Body of pancreas (tissue), 4 donors: ENCODE data around the gene HOXA11. TPM values are rescaled to one million over a fixed set of nuclear protein-coding genes. Genes with fewer than 3 reads are reported as not detected.

Source experiments
- ATAC-seq: fragments of 150-250 bp; one replicate; pipeline ENCODE4 v1.9.1; 2016
- DNase-seq, 4 donors: peaks; one replicate each; pipeline ENCODE4 v3.0.0-alpha.2; 2019
- H3K27ac ChIP-seq, 4 donors: fragments of 200-600 bp; sonication (generic); 1 replicate in 3 of 4; 2 replicates in 1 of 4; pipeline versions ENCODE4 v1.5.1 to v1.6.1; 2016 to 2019; ENCODE audit warnings: mild to moderate bottlenecking in 1 of 4, mixed read lengths in 1 of 4, moderate library complexity in 1 of 4
- H3K27me3 ChIP-seq, 2 donors: fragments of 200-600 bp; sonication (generic); one replicate each; pipeline ENCODE4 v1.6.0; 2016; ENCODE audit warnings: mild to moderate bottlenecking in 1 of 2
- H3K36me3 ChIP-seq, 2 donors: fragments of 200-600 bp; sonication (generic); replicated peaks in 1 of 2; 2 replicates each; pipeline ENCODE4 v1.5.1; 2016; ENCODE audit warnings: low read depth in 2 of 2; ENCODE audit not compliant: insufficient read depth in 1 of 2
- H3K4me1 ChIP-seq: fragments of 200-600 bp; sonication (generic); one replicate; pipeline ENCODE4 v1.6.0; 2016
- H3K4me3 ChIP-seq, 2 donors: fragments of 200-600 bp; sonication (generic); 1 replicate in 1 of 2; 2 replicates in 1 of 2; pipeline ENCODE4 v1.5.1; 2016 to 2019
- H3K9me3 ChIP-seq, 3 donors: fragments of 200-600 bp; sonication (generic); 1 replicate in 2 of 3; 2 replicates in 1 of 3; pipeline ENCODE4 v1.5.1; 2016
- POLR2A ChIP-seq, 3 donors: fragments of 450-650 bp; IDR thresholded peaks; one replicate each; pipeline ENCODE4 v1.6.1; 2016; ENCODE audit warnings: antibody characterized with exemption in 3 of 3, mild to moderate bottlenecking in 2 of 3
- WGBS, 2 donors: methylation state at CpG; one replicate each; pipeline ENCODE4 v1.1.5; 2017; 5-methylcytosine and 5-hydroxymethylcytosine counted together
- intact Hi-C: fragments of 100-400 bp; cut with DNase I; formaldehyde crosslinking; loops from one replicate; pipeline ENCODE4 v1.15.1; 2023
- total RNA-seq, 2 donors: library from RNA; depleted of rRNA; stranded (reverse); fragments of >200 nt; gene quantifications; one replicate each; pipeline ENCODE4 v1.1.0, GENCODE V29; 2016
- TF ChIP-seq, protein P1 (sequence below), 7 experiments: fragments of 450-650 bp in 4 of 7; fragments of 200-600 bp in 3 of 7; sonication (generic) in 3 of 7; IDR thresholded peaks; one replicate each; pipeline ENCODE4 v1.5.1; 2016 to 2019; ENCODE audit warnings: antibody characterized with exemption in 7 of 7

Gene HOXA11
- total RNA-seq, 2 donors from 2014 or later, result not detected

DNA sequence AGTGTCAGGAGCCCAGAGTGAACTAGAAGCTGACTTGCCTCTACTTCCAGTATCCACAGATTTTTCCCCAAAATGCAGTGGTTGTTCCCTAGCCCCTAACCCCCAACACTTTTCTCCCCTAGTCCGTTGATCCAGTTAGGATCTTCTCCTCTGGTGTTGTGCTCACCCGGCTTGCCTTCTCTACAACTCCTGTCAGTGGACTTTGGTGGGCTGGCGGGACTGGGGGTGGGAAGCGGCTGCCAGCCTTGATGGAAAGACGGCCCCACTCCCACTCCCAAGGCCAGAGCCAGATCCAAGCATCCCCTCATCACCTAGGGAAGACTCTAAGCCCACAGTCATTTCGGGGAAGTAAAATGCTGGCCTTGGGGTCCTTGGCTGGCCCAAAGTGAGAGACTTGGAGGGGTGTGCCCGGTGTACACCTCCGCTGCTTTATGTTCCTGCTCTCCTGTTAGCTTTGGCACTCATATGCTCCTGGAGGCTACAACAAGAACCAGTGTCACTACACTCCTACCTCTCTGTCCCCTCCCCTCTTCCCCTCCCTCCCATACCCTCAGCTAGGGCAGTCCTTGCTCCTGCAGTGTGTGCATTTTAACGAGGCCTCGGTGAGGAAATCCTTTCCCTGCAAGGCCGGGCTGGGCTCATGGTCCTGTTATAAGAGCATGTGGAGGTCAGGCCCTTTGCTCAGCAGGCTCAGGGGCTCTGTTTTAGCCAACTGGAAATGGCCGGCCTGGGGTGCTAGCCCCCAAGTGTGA, 10.0 kb downstream of the HOXA11 start:
- no peak for ATAC-seq

DNA sequence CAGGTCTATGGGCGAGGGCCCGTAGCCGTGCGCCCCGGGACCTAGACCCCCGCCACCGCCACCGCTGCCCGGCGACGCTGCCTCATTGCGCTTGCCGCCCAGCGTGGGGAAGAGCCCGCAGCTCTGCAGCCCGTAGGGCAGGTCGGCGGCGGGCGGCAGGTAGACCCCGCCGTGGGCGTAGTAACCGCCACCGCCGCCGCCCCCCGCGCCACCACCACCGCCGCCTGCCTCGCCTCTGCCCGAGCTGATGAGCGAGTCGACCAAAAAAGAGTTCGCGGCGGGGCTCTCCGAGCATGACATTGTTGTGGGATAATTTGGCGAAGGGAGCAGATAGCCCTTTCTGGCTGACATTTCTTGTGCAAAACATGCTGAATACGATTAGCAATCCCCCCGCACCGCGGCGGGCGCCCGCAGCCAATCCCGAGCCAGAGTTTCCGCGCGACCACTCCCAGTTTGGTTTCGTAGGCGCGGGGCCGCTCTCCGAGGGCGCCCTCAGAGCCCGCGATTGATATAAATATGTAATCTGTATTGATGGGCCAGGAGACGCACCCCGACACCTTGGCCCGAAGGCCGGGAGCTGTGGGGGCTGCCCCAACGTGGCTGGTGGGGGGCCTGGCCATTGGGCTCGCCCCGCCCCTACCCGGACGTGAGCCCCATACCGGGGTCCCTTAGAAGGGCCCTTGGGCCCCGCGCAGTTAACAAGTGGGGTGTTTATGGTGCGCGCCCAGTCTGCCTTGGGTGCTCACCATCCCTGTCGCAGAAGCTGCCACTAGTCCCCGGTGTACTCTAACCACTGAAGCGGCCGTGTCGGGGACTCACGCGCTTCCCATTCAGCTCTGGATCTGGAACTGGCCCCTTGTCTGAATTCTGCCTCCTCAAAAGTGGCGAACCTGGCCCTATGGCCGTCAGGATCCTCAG, 10.8 kb downstream of the HOXA11 start, which contains the start of gene HOXA10:
Gene HOXA10 (minus strand): TSS at position 365 of the 918 bp plus-strand sequence. CDS start 14 bp downstream, at position 351.
- peak in 2 of 4 donors; percentile 6 to 10 for DNase-seq
- intact Hi-C loops, result no loop called here
- TF ChIP-seq POLR2A (IDR thresholded peaks at IDR 0.05), result no peak
- TF ChIP-seq, protein P1, sequence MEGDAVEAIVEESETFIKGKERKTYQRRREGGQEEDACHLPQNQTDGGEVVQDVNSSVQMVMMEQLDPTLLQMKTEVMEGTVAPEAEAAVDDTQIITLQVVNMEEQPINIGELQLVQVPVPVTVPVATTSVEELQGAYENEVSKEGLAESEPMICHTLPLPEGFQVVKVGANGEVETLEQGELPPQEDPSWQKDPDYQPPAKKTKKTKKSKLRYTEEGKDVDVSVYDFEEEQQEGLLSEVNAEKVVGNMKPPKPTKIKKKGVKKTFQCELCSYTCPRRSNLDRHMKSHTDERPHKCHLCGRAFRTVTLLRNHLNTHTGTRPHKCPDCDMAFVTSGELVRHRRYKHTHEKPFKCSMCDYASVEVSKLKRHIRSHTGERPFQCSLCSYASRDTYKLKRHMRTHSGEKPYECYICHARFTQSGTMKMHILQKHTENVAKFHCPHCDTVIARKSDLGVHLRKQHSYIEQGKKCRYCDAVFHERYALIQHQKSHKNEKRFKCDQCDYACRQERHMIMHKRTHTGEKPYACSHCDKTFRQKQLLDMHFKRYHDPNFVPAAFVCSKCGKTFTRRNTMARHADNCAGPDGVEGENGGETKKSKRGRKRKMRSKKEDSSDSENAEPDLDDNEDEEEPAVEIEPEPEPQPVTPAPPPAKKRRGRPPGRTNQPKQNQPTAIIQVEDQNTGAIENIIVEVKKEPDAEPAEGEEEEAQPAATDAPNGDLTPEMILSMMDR (IDR thresholded peaks at IDR 0.05), result no peak
- H3K27me3 ChIP-seq, result peaks cover 5 to 88% of the 10 kb centered on the region in 2 donors
- peaks cover 30% of the 10 kb centered on the region for H3K4me1 ChIP-seq
- no peak for ATAC-seq
- WGBS, 2 donors, result 7 to 19% methylated on average over 13 to 82 of the region's 82 CpGs
- no peaks in the 10 kb centered on the region for H3K36me3 ChIP-seq
- no peaks in the 10 kb centered on the region for H3K9me3 ChIP-seq
- H3K4me3 ChIP-seq, result peak within 1 kb of the TSS in 1 of 2 donors; percentile 1
- H3K27ac ChIP-seq, result no peak within 1 kb of the TSS

More for the DNA sequence above, 10.0 kb downstream of the HOXA11 start:
- no peaks in the 10 kb centered on the region for H3K36me3 ChIP-seq
- peaks cover 32% of the 10 kb centered on the region for H3K4me1 ChIP-seq
- peaks cover 5 to 88% of the 10 kb centered on the region in 2 donors for H3K27me3 ChIP-seq
- TF ChIP-seq POLR2A (IDR thresholded peaks at IDR 0.05), result no peak
- TF ChIP-seq, protein P1 (IDR thresholded peaks at IDR 0.05), result no peak
- 22 to 36% methylated on average over 11 to 12 of the region's 12 CpGs for WGBS, 2 donors
- no peaks in the 10 kb centered on the region for H3K9me3 ChIP-seq
- peak in 2 of 4 donors; percentile 5 for DNase-seq
- intact Hi-C loops, result no loop called here
- H3K27ac ChIP-seq, result no peak overlapping the region
- H3K4me3 ChIP-seq, result no peak overlapping the region

DNA sequence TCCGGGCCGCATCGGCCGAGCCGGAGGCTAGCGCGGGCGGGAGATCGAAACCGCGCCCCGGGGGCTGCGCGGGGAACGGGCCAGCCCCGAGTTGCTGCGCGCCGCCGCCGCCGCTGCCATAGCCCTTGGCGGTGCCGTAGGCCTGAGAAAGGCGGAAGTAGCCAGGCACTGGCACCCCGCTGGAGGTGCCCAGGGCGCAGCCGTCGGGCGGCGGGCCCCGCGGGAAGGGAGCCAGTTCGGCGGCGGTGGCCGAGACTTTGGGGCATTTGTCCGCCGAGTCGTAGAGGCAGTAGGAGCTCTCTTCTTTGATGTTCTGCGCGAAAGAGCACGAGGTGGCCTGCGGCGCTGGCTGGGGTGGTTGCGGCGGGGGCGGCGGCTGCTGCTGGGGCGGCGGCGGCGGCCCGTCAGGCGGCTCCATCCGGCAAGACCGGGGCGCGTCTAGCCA, 11.5 kb downstream of the HOXA11 start:
- H3K4me1 ChIP-seq, result peaks cover 30% of the 10 kb centered on the region
- 1 to 10% methylated on average over 17 to 30 of the region's 59 CpGs for WGBS, 2 donors
- ATAC-seq, result peak; percentile 51
- H3K9me3 ChIP-seq, result no peaks in the 10 kb centered on the region
- no peak overlapping the region for H3K27ac ChIP-seq
- peak overlapping the region in 1 of 2 donors; percentile 1 for H3K4me3 ChIP-seq
- no peaks in the 10 kb centered on the region for H3K36me3 ChIP-seq
- TF ChIP-seq, protein P1 (IDR thresholded peaks at IDR 0.05), result no peak
- TF ChIP-seq POLR2A (IDR thresholded peaks at IDR 0.05), result no peak
- peaks cover 5 to 87% of the 10 kb centered on the region in 2 donors for H3K27me3 ChIP-seq
- DNase-seq, result peak in 3 of 4 donors; percentile 16 to 44 (median 39)
- intact Hi-C loops, result no loop called here

DNA sequence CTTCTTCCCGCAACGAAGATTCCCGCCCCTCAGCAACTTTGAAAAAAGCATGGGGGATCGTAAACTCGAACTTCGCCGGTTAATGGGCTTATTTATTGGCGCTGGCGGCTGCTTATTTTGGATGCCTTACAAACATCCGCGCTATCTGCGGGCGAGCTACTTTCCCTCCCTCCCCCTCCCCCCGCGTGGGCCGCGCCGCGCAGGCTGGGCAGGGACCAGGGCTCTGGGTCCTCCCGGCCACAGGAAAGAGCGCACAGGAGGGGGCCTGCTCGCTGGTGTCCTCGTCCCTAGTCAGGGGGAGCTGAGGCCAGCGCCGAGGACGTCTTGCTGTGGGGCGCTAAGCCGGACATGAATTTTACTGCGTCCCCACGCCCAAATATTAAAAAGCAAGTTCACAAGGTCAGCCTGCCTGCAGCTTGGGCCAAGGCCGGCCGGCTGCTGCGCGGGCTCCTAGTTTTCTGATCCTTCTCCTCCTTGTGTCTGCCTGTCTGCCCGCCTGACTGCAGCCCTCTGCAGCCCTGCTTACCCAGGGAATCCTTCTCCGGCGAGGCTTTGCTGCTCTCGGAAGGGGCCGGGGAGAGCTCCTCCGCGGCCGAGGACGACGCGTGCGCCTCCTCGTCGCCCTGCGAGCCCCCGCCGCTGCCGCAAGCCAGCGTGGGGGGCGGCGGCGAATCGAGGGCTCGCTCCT, 12.1 kb downstream of the HOXA11 start:
- Histone ChIP-seq H3K27ac (no peak overlapping the region), H3K36me3 (no peaks in the 10 kb centered on the region), H3K4me1 (peaks cover 30% of the 10 kb centered on the region), H3K9me3 (no peaks in the 10 kb centered on the region), H3K4me3 (peak overlapping the region in 1 of 2 donors; percentile 1), H3K27me3 (peaks cover 5 to 89% of the 10 kb centered on the region in 2 donors)
- intact Hi-C loops, result no loop called here
- peak in 2 of 4 donors; percentile 12 to 16 for DNase-seq
- TF ChIP-seq, protein P1 (IDR thresholded peaks at IDR 0.05), result no peak
- no peak for TF ChIP-seq POLR2A (IDR thresholded peaks at IDR 0.05)
- 2 to 4% methylated on average over 12 to 55 of the region's 58 CpGs for WGBS, 2 donors
- ATAC-seq, result peak; percentile 13
